Measurements from ENCODE around the gene SPATA32. TPM values are rescaled to one million over a fixed set of nuclear protein-coding genes. Genes with fewer than 3 reads are reported as not detected.

The SPATA32 gene
- total RNA-seq, 1 donor from 2014 or later, result not detected

DNA sequence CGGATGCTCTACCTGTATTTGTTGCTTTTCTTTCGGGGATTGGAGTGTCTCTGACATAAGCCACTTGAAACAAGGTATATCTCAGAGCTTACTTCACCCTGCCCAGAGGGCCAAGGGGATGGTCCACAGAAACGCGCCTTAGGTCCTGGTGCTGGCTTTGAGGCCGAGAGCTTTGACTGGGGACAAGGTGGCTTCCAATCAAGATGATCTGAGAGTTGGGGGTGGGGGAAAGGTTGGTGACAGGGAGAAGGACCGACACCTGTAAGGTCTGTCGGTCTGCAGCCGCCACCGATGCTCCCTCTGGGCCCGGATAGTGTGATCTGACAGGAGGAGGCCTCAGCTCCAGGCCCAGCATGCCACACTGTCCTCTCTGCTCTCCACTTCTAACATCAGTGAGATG, 21.8 kb upstream of the SPATA32 start:
- Mint-ChIP-seq H3K27me3 (ENCODE audit: insufficient read depth, low read depth) (peaks cover 2% of the 10 kb centered on the region), H3K27ac (no peak overlapping the region), H3K4me1 (peaks cover 2% of the 10 kb centered on the region), H3K36me3 (peaks cover 17% of the 10 kb centered on the region), H3K9me3 (no peaks in the 10 kb centered on the region), H3K4me3 (no peak overlapping the region)
- Histone ChIP-seq H3F3A (ENCODE audit: low read depth) (no peaks in the 10 kb centered on the region), H3K9me3 (ENCODE audit: low read depth) (no peaks in the 10 kb centered on the region), H3K4me3 (no peak overlapping the region), H3K4me2 (no peak overlapping the region), H3K36me3 (no peaks in the 10 kb centered on the region), H3K4me1 (no peaks in the 10 kb centered on the region), H3K79me2 (ENCODE audit: low read depth) (no peaks in the 10 kb centered on the region), H4K20me1 (ENCODE audit: low read depth) (no peaks in the 10 kb centered on the region), H3K9ac (no peak overlapping the region), H3K27ac (no peak overlapping the region), H3K27me3 (no peaks in the 10 kb centered on the region), H2AFZ (replicated peaks) (no peak overlapping the region)
- TF ChIP-seq, protein P1, sequence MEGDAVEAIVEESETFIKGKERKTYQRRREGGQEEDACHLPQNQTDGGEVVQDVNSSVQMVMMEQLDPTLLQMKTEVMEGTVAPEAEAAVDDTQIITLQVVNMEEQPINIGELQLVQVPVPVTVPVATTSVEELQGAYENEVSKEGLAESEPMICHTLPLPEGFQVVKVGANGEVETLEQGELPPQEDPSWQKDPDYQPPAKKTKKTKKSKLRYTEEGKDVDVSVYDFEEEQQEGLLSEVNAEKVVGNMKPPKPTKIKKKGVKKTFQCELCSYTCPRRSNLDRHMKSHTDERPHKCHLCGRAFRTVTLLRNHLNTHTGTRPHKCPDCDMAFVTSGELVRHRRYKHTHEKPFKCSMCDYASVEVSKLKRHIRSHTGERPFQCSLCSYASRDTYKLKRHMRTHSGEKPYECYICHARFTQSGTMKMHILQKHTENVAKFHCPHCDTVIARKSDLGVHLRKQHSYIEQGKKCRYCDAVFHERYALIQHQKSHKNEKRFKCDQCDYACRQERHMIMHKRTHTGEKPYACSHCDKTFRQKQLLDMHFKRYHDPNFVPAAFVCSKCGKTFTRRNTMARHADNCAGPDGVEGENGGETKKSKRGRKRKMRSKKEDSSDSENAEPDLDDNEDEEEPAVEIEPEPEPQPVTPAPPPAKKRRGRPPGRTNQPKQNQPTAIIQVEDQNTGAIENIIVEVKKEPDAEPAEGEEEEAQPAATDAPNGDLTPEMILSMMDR (IDR thresholded peaks at IDR 0.05), result no peak
- no peak for TF ChIP-seq EZH2phosphoT487 (IDR thresholded peaks at IDR 0.05)
- TF ChIP-seq EZH2 (IDR thresholded peaks at IDR 0.05), result no peak
- DNase-seq (ENCODE audit: low spot score), result no peak

DNA sequence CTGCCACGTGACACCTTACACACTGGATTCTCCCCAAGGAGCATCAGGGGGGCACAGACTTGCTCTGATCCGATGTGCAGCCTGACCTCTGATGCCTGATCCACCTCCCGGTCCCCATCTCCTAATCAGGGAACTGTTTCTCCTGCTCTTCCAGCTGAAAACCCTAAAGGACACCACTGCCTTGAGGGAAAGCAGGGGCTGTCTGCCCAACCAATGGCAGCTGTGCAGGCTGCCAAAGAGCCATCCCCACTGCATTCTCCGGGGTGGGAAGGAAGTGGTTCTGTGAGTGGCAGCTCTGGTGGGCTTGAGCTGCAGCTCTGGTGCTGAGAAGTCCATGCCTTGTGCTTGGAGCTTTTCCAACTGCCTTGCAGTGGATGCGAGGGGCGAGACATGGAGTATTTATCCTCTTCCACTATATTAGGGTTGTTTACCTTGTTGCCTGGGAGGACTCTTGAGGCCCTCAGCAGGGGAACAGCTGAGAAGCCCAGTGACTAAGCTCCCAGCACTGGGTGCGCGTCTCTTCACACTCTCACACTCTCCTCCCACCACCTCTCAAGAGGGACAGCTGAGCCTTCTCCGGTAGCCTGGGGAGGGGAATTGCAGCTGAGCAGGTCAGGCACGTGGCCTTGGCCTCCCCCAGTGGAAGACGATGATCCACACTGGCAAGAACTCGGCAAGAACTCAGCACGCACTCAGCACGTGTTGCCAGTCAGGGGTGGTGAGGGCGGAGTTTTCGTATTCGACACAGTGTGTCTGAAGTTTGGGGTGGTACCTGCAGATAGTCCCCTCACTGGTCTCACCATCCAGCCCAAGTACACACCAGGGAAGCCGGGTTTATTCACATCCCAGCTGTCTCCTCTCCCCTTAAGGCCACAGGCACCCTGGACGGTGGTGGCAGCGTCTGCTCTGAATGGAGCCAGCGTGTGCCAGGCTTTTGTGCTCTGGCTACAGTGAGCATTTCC, 21.1 kb upstream of the SPATA32 start:
- H3K27ac ChIP-seq, result no peak overlapping the region
- Mint-ChIP-seq H3K4me1 (peaks cover 2% of the 10 kb centered on the region), H3K36me3 (peaks cover 17% of the 10 kb centered on the region), H3K27ac (no peak overlapping the region), H3K9me3 (no peaks in the 10 kb centered on the region), H3K4me3 (no peak overlapping the region), H3K27me3 (ENCODE audit: insufficient read depth, low read depth) (peaks cover 2% of the 10 kb centered on the region)
- no peaks in the 10 kb centered on the region for H3K79me2 ChIP-seq (ENCODE audit: low read depth)
- no peak overlapping the region for H3K4me3 ChIP-seq
- no peak overlapping the region for H3K4me2 ChIP-seq
- no peaks in the 10 kb centered on the region for H3K36me3 ChIP-seq
- no peak overlapping the region for H3K9ac ChIP-seq
- no peak for DNase-seq (ENCODE audit: low spot score)
- H4K20me1 ChIP-seq (ENCODE audit: low read depth), result no peaks in the 10 kb centered on the region
- H2AFZ ChIP-seq (replicated peaks), result no peak overlapping the region
- TF ChIP-seq EZH2phosphoT487 (IDR thresholded peaks at IDR 0.05) (no peak), EZH2 (IDR thresholded peaks at IDR 0.05) (no peak)
- TF ChIP-seq, protein P1 (IDR thresholded peaks at IDR 0.05), result no peak
- H3K9me3 ChIP-seq (ENCODE audit: low read depth), result no peaks in the 10 kb centered on the region
- no peaks in the 10 kb centered on the region for H3K4me1 ChIP-seq
- no peaks in the 10 kb centered on the region for H3K27me3 ChIP-seq
- no peaks in the 10 kb centered on the region for H3F3A ChIP-seq (ENCODE audit: low read depth)

DNA sequence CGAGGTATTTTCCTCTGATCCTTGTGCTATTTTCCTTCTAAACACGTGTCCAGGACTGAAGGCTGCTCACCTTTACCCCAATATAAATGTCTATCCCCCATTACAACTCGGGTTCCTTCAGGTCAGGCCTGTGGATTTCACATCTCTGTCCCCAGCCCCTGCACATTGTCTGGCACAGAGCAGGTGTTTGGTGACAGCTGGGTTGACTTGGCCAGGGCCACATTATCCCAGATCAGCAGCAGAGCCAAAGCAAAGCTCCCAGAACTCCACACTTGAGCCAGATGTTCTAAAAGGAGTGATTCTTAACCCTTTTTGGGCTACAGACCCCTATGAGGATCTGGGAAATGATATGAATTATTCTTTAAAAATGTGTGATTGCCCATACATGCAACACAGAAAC, 18.0 kb upstream of the SPATA32 start:
- no peaks in the 10 kb centered on the region for H3K9me3 ChIP-seq (ENCODE audit: low read depth)

More for the DNA sequence above, 18.0 kb upstream of the SPATA32 start:
- H3K27me3 ChIP-seq, result no peaks in the 10 kb centered on the region
- H3K36me3 Mint-ChIP-seq, result peaks cover 14% of the 10 kb centered on the region
- H4K20me1 ChIP-seq (ENCODE audit: low read depth), result no peaks in the 10 kb centered on the region
- H3K4me3 ChIP-seq, result no peak overlapping the region
- no peaks in the 10 kb centered on the region for H3K9me3 Mint-ChIP-seq
- H3F3A ChIP-seq (ENCODE audit: low read depth), result no peaks in the 10 kb centered on the region
- H3K27me3 Mint-ChIP-seq (ENCODE audit: insufficient read depth, low read depth), result peaks cover 2% of the 10 kb centered on the region
- H3K4me2 ChIP-seq, result no peak overlapping the region
- H3K79me2 ChIP-seq (ENCODE audit: low read depth), result no peaks in the 10 kb centered on the region
- no peaks in the 10 kb centered on the region for H3K4me1 ChIP-seq
- TF ChIP-seq, protein P1 (IDR thresholded peaks at IDR 0.05), result no peak
- no peak for TF ChIP-seq EZH2 (IDR thresholded peaks at IDR 0.05)
- TF ChIP-seq EZH2phosphoT487 (IDR thresholded peaks at IDR 0.05), result no peak
- H3K36me3 ChIP-seq, result no peaks in the 10 kb centered on the region
- H2AFZ ChIP-seq (replicated peaks), result no peak overlapping the region
- no peak overlapping the region for H3K4me3 Mint-ChIP-seq
- H3K27ac ChIP-seq, result no peak overlapping the region
- H3K9ac ChIP-seq, result no peak overlapping the region
- peaks cover 7% of the 10 kb centered on the region for H3K4me1 Mint-ChIP-seq
- no peak overlapping the region for H3K27ac Mint-ChIP-seq
- no peak for DNase-seq (ENCODE audit: low spot score)
